WTC11 (cell line): ENCODE data around the gene TRAPPC14.

Source experiments
- CBFB ChIP-seq: sonication (generic); formaldehyde crosslinking; IDR thresholded peaks from 2 replicates; pipeline ENCODE4 v1.8.1; 2022; ENCODE audit warnings: mild to moderate bottlenecking, low read depth, missing genetic modification reagents
- CREB1 ChIP-seq: sonication (generic); formaldehyde crosslinking; IDR thresholded peaks from 2 replicates; pipeline ENCODE4 v1.8.0; 2023; ENCODE audit warnings: mild to moderate bottlenecking, missing genetic modification reagents
- CREM ChIP-seq: sonication (generic); formaldehyde crosslinking; IDR thresholded peaks from 2 replicates; pipeline ENCODE4 v1.8.1; 2022; ENCODE audit warnings: mild to moderate bottlenecking, missing genetic modification reagents, moderate library complexity
- JUN ChIP-seq: sonication (generic); formaldehyde crosslinking; IDR thresholded peaks from 2 replicates; pipeline ENCODE4 v1.8.0; 2023; ENCODE audit warnings: mild to moderate bottlenecking, missing genetic modification reagents
- MXD4 ChIP-seq: fragments of 250-450 bp; sonication (Bioruptor Pico); IDR thresholded peaks from 2 replicates; pipeline ENCODE4 v1.8.0; 2021; ENCODE audit warnings: mild to moderate bottlenecking, moderate library complexity, borderline replicate concordance
- TEAD4 ChIP-seq: sonication (generic); formaldehyde crosslinking; IDR thresholded peaks from 2 replicates; pipeline ENCODE4 v1.8.0; 2022; ENCODE audit warnings: mild to moderate bottlenecking, missing genetic modification reagents
- TF ChIP-seq, protein P1 (sequence below): fragments of 200-600 bp; IDR thresholded peaks from 2 replicates; pipeline ENCODE4 v1.8.0; 2022; ENCODE audit warnings: antibody characterized with exemption

DNA sequence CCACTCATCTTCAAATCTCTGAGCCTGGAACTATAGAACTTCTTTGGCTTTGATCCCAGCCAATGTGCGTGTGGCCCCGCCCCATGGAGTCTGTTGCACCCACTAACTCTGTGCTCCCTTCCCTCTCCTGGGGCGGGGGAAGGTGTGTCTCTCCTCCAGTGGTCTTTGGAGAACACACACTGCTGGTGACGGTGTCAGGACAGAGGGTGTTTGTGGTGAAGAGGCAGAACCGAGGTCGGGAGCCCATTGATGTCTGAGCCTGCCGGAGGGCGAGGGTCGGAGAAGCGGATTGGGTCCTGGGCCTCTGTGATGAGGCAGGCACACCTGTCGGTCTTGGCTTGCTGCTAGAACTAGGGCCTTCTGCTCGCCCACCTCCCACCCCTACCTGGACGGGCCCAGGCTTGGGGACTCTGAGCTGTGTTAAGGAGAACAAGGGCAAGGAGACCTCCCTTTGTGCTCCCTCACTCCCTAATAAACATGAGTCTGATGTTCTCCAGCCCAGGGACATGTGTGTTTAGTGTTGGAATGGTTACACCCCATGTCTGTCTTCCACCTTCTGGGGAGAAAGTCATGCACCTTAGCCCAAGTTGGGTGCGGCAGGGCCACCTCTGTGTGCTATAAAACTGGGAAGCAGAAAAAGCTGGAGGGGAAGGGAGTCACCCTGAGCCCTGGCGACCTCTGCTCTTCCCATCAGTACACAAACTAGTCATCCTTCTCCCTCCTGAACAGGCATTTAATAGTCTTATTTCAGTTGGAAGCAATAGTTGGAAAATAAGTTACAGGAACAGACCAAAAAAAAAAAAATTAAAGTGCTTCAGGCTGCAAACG lies 4.6 kb downstream of the TRAPPC14 start:
- TF ChIP-seq CBFB (CRISPR knock-in tag) (no peak), CREB1 (CRISPR knock-in tag) (no peak), CREM (CRISPR knock-in tag) (no peak), MXD4 (no peak), JUN (CRISPR knock-in tag) (no peak), TEAD4 (CRISPR knock-in tag) (no peak)
- TF ChIP-seq, protein P1, sequence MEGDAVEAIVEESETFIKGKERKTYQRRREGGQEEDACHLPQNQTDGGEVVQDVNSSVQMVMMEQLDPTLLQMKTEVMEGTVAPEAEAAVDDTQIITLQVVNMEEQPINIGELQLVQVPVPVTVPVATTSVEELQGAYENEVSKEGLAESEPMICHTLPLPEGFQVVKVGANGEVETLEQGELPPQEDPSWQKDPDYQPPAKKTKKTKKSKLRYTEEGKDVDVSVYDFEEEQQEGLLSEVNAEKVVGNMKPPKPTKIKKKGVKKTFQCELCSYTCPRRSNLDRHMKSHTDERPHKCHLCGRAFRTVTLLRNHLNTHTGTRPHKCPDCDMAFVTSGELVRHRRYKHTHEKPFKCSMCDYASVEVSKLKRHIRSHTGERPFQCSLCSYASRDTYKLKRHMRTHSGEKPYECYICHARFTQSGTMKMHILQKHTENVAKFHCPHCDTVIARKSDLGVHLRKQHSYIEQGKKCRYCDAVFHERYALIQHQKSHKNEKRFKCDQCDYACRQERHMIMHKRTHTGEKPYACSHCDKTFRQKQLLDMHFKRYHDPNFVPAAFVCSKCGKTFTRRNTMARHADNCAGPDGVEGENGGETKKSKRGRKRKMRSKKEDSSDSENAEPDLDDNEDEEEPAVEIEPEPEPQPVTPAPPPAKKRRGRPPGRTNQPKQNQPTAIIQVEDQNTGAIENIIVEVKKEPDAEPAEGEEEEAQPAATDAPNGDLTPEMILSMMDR: no peak
